Astrocyte (in vitro differentiated cells and primary cell): ENCODE results near the gene LY86. TPM values are rescaled to one million over a fixed set of nuclear protein-coding genes. Genes with fewer than 3 reads are reported as not detected.

Experiments used
- DNase-seq: peaks from one replicate; pipeline ENCODE4 v3.0.0-alpha.2; 2010; ENCODE audit warnings: low read depth
- FAIRE-seq: peaks from 2 replicates; lab custom pipeline; 2011; peaks lifted over from hg19 to GRCh38; lab: Jason Lieb, UNC
- H2AFZ ChIP-seq: 2 replicates; pipeline ENCODE4 v1.6.0; 2012; ENCODE audit warnings: low read depth, low read length, inconsistent platforms
- H3K27ac ChIP-seq: 2 replicates; pipeline ENCODE4 v1.5.1; 2011; ENCODE audit warnings: low read depth, low read length, inconsistent platforms
- H3K27me3 ChIP-seq: 2 replicates; pipeline ENCODE4 v1.6.0; 2011; ENCODE audit warnings: low read length, inconsistent platforms; ENCODE audit not compliant: insufficient read depth
- H3K36me3 ChIP-seq: 2 replicates; pipeline ENCODE4 v1.5.1; 2011; ENCODE audit warnings: low read length, inconsistent platforms; ENCODE audit not compliant: insufficient read depth
- H3K4me1 ChIP-seq: 2 replicates; pipeline ENCODE4 v1.5.1; 2011; ENCODE audit warnings: low read length, inconsistent platforms; ENCODE audit not compliant: insufficient read depth
- H3K4me2 ChIP-seq: 2 replicates; pipeline ENCODE4 v1.6.0; 2012; ENCODE audit warnings: low read length, inconsistent platforms
- H3K4me3 ChIP-seq: 2 replicates; pipeline ENCODE4 v1.5.1; 2011; ENCODE audit warnings: low read depth, mild to moderate bottlenecking, low read length, inconsistent platforms; ENCODE audit not compliant: insufficient read depth
- H3K79me2 ChIP-seq: 2 replicates; pipeline ENCODE4 v1.6.0; 2012; ENCODE audit warnings: mild to moderate bottlenecking, low read length, inconsistent platforms; ENCODE audit not compliant: insufficient read depth
- H3K9ac ChIP-seq: 2 replicates; pipeline ENCODE4 v1.6.0; 2012; ENCODE audit warnings: mild to moderate bottlenecking, low read length, inconsistent platforms
- H3K9me3 ChIP-seq: 2 replicates; pipeline ENCODE4 v1.5.1; 2012; ENCODE audit warnings: low read depth, mild to moderate bottlenecking, low read length, inconsistent platforms; ENCODE audit not compliant: insufficient read depth
- H4K20me1 ChIP-seq: 2 replicates; pipeline ENCODE4 v1.6.0; 2012; ENCODE audit warnings: low read length, inconsistent platforms; ENCODE audit not compliant: insufficient read depth
- H3K27ac Mint-ChIP-seq: one replicate; pipeline ENCODE4 v1.8.0; 2021; ENCODE audit warnings: mild to moderate bottlenecking, mixed read lengths; ENCODE audit not compliant: unreplicated experiment
- H3K27me3 Mint-ChIP-seq: one replicate; pipeline ENCODE4 v1.8.0; 2021; ENCODE audit warnings: low read depth, mixed read lengths; ENCODE audit not compliant: unreplicated experiment
- H3K36me3 Mint-ChIP-seq: one replicate; pipeline ENCODE4 v1.8.0; 2021; ENCODE audit warnings: low read depth, mixed read lengths; ENCODE audit not compliant: unreplicated experiment
- H3K4me1 Mint-ChIP-seq: one replicate; pipeline ENCODE4 v1.8.0; 2021; ENCODE audit warnings: low read depth, mixed read lengths; ENCODE audit not compliant: unreplicated experiment
- H3K4me3 Mint-ChIP-seq: one replicate; pipeline ENCODE4 v1.8.0; 2021; ENCODE audit warnings: mild to moderate bottlenecking, moderate library complexity, mixed read lengths; ENCODE audit not compliant: unreplicated experiment
- H3K9me3 Mint-ChIP-seq: one replicate; pipeline ENCODE4 v1.8.0; 2021; ENCODE audit warnings: mild to moderate bottlenecking, mixed read lengths; ENCODE audit not compliant: unreplicated experiment
- EZH2 ChIP-seq: IDR thresholded peaks from 2 replicates; pipeline ENCODE4 v1.6.1; 2012; ENCODE audit warnings: mild to moderate bottlenecking, low read length, inconsistent platforms; ENCODE audit not compliant: insufficient read depth
- total RNA-seq: library from RNA; stranded (reverse); gene quantifications from 2 replicates; pipeline ENCODE4 v1.2.1, GENCODE V29; 2021
- TF ChIP-seq, protein P1 (sequence below): IDR thresholded peaks from 2 replicates; pipeline ENCODE4 v1.5.1; 2011; ENCODE audit warnings: low read depth, mild to moderate bottlenecking, inconsistent platforms, low read length, moderate library complexity; ENCODE audit not compliant: insufficient read depth

Gene LY86
- total RNA-seq, 1 donor from 2014 or later = not detected

DNA sequence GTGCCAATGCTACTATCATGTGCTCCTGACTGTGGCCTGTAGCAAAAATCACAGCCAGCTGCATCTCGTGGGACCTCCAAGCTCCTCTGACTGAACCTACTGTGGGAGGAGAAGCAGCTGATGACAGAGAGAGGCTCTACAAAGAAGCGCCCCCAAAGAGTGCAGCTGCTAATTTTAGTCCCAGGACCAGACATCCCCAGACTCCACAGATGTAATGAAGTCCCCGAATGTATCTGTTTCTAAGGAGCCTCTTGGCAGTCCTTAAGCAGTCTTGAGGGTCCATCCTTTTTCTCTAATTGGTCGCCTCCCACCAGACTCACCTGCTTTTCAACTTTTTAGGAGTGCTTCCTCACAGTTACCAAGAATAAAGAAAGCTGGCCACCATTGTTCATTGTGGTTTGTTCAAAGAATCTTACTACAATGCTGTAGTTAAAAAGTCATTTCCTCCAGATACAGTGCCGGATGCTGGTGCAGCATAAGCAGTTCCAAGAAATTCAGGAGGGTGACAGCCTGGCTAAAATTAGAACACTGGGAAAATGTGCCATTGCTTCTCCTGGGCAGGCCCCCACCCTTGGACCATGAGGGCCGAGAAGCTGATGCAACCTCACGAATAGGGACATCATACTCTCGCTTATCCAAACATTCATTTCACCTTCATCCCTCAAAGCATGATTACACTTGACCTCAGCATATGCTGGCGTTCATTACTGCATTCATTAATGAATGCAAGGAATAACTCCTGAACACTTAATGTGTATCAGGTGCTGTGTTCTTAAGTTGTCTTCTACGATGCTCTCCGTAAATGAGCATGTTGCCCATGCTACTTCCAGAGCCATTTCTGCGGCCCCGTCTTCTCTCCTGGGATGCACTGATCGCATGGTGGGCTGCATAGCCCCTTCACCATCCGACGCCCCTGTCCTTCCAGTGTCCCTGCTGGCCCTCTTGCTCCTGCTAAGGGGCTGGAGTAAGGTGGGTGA lies 66.4 kb downstream of the LY86 start:
- H3K4me2 ChIP-seq = no peak overlapping the region
- H3K4me3 ChIP-seq = no peak overlapping the region
- no peaks in the 10 kb centered on the region for H3K36me3 ChIP-seq
- FAIRE-seq (no peak), DNase-seq (no peak)
- H2AFZ ChIP-seq = no peak overlapping the region
- Mint-ChIP-seq H3K27me3 (peaks cover 3% of the 10 kb centered on the region), H3K4me1 (peaks cover 22% of the 10 kb centered on the region), H3K9me3 (peaks cover 2% of the 10 kb centered on the region), H3K4me3 (no peak overlapping the region), H3K36me3 (no peaks in the 10 kb centered on the region), H3K27ac (peak overlapping the region; percentile 91)
- H3K27me3 ChIP-seq = no peaks in the 10 kb centered on the region
- H3K79me2 ChIP-seq = no peaks in the 10 kb centered on the region
- H3K27ac ChIP-seq = no peak overlapping the region
- H3K4me1 ChIP-seq = peaks cover 2% of the 10 kb centered on the region
- no peak overlapping the region for H3K9ac ChIP-seq
- H3K9me3 ChIP-seq = no peaks in the 10 kb centered on the region
- H4K20me1 ChIP-seq = no peaks in the 10 kb centered on the region
- TF ChIP-seq EZH2 = no peak
- TF ChIP-seq, protein P1, sequence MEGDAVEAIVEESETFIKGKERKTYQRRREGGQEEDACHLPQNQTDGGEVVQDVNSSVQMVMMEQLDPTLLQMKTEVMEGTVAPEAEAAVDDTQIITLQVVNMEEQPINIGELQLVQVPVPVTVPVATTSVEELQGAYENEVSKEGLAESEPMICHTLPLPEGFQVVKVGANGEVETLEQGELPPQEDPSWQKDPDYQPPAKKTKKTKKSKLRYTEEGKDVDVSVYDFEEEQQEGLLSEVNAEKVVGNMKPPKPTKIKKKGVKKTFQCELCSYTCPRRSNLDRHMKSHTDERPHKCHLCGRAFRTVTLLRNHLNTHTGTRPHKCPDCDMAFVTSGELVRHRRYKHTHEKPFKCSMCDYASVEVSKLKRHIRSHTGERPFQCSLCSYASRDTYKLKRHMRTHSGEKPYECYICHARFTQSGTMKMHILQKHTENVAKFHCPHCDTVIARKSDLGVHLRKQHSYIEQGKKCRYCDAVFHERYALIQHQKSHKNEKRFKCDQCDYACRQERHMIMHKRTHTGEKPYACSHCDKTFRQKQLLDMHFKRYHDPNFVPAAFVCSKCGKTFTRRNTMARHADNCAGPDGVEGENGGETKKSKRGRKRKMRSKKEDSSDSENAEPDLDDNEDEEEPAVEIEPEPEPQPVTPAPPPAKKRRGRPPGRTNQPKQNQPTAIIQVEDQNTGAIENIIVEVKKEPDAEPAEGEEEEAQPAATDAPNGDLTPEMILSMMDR = no peak

DNA sequence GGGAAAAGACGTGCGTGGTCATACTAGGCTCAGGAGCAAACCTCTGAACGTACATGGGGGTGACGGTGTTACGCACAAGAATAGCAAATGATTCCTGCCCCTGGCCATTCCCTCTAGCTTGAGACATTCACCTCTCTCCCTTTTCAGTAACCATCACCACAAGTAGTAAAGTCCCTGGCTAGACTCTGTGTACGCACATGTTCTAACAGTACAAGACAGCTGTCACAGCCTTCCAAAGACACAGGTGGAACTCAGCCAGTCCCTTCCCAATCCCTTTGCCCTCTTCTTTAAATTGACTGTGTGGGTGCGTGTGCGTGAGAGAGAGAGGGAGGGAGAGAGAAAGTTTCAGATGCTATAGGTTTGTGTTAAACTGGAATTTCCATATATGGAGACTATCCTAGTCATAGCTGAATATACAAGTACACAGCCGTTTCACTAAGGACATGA lies 67.3 kb downstream of the LY86 start:
- no peak overlapping the region for H3K4me2 ChIP-seq
- no peaks in the 10 kb centered on the region for H3K9me3 ChIP-seq
- FAIRE-seq (no peak), DNase-seq (no peak)
- Mint-ChIP-seq H3K36me3 (no peaks in the 10 kb centered on the region), H3K9me3 (peaks cover 2% of the 10 kb centered on the region), H3K27ac (peak overlapping the region; percentile 53), H3K4me1 (peaks cover 22% of the 10 kb centered on the region), H3K4me3 (no peak overlapping the region), H3K27me3 (peaks cover 3% of the 10 kb centered on the region)
- H4K20me1 ChIP-seq = no peaks in the 10 kb centered on the region
- no peak overlapping the region for H3K4me3 ChIP-seq
- H3K36me3 ChIP-seq = no peaks in the 10 kb centered on the region
- H3K27me3 ChIP-seq = no peaks in the 10 kb centered on the region
- no peak overlapping the region for H2AFZ ChIP-seq
- H3K9ac ChIP-seq = no peak overlapping the region
- H3K79me2 ChIP-seq = no peaks in the 10 kb centered on the region
- peaks cover 2% of the 10 kb centered on the region for H3K4me1 ChIP-seq
- no peak overlapping the region for H3K27ac ChIP-seq
- no peak for TF ChIP-seq EZH2
- TF ChIP-seq, protein P1 = no peak
